HG03135 (cell line): ENCODE results near the gene NET1.

ENCODE experiments used
- ATAC-seq: cut with Tn5 transposase; IDR thresholded peaks from one replicate; pipeline ENCODE4 v1.9.1; 2021; ENCODE audit warnings: mild to moderate bottlenecking, moderate library complexity; ENCODE audit not compliant: unreplicated experiment

The NET1 gene

GRCh38 chr10:5497948-5498730, 85.8 kb downstream of the NET1 start:
- no peak for ATAC-seq

GRCh38 chr10:5498791-5499492, 86.6 kb downstream of the NET1 start:
- ATAC-seq = no peak

GRCh38 chr10:5499493-5500140, 87.3 kb downstream of the NET1 start, which contains the start of gene CALML5:
TSS of gene CALML5 (minus strand) at chr10:5499570. CDS start at chr10:5499438, 132 bp downstream.
- no peak for ATAC-seq

- no peak for ATAC-seq
These were observed 87.9 kb downstream of the NET1 start for GRCh38 chr10:5500162-5500670.

GRCh38 chr10:5500910-5501309, 88.6 kb downstream of the NET1 start:
- ATAC-seq = no peak

- ATAC-seq = no peak
These were observed 89.7 kb downstream of the NET1 start for GRCh38 chr10:5502061-5502521.

GRCh38 chr10:5502571-5503476, 90.5 kb downstream of the NET1 start:
- ATAC-seq = no peak

GRCh38 chr10:5503477-5503835, 91.1 kb downstream of the NET1 start:
- no peak for ATAC-seq

GRCh38 chr10:5504146-5505072, 92.1 kb downstream of the NET1 start:
- ATAC-seq = no peak

- ATAC-seq = no peak
These were observed 93.9 kb downstream of the NET1 start for GRCh38 chr10:5506246-5506645.

GRCh38 chr10:5506751-5507648, 94.6 kb downstream of the NET1 start:
- ATAC-seq = no peak

GRCh38 chr10:5507649-5508131, 95.3 kb downstream of the NET1 start:
- no peak for ATAC-seq

- ATAC-seq = no peak
These were observed 95.8 kb downstream of the NET1 start for GRCh38 chr10:5508161-5508604.
